OCI-M2 (cell line): ENCODE measurements around the gene LRMDA.

ENCODE experiments used
- DNase-seq: peaks from one replicate; lab custom pipeline; 2025; ENCODE audit not compliant: unreplicated experiment; lab: John Stamatoyannopoulos, UW

The LRMDA gene

GRCh38 chr10:76303682-76304316 lies 872.4 kb downstream of the LRMDA start:
- DNase-seq: no peak

- no peak for DNase-seq
Observed at GRCh38 chr10:76305930-76306615, 874.6 kb downstream of the LRMDA start.

- no peak for DNase-seq
Observed at GRCh38 chr10:76306856-76307255, 875.4 kb downstream of the LRMDA start.

- DNase-seq: no peak
Observed at GRCh38 chr10:76309070-76309469, 877.6 kb downstream of the LRMDA start.

- DNase-seq: no peak
Observed at GRCh38 chr10:76309741-76310587, 878.5 kb downstream of the LRMDA start.

- DNase-seq: no peak
Observed at GRCh38 chr10:76310588-76311080, 879.2 kb downstream of the LRMDA start.

- DNase-seq: no peak
Observed at GRCh38 chr10:76311752-76312636, 880.6 kb downstream of the LRMDA start.

- no peak for DNase-seq
Observed at GRCh38 chr10:76315240-76315639, 883.8 kb downstream of the LRMDA start.

- no peak for DNase-seq
Observed at GRCh38 chr10:76316234-76316633, 884.8 kb downstream of the LRMDA start.

- DNase-seq: no peak
Observed at GRCh38 chr10:76317078-76317477, 885.7 kb downstream of the LRMDA start.

- DNase-seq: no peak
Observed at GRCh38 chr10:76318211-76318610, 886.8 kb downstream of the LRMDA start.

- DNase-seq: no peak
Observed at GRCh38 chr10:76319661-76320060, 888.2 kb downstream of the LRMDA start.

GRCh38 chr10:76324283-76324682 lies 892.9 kb downstream of the LRMDA start:
- no peak for DNase-seq

GRCh38 chr10:76327441-76327840 lies 896.0 kb downstream of the LRMDA start:
- no peak for DNase-seq

- DNase-seq: no peak
Observed at GRCh38 chr10:76328348-76328747, 896.9 kb downstream of the LRMDA start.

GRCh38 chr10:76329891-76330575 lies 898.6 kb downstream of the LRMDA start:
- no peak for DNase-seq

GRCh38 chr10:76331742-76332141 lies 900.3 kb downstream of the LRMDA start:
- no peak for DNase-seq

- no peak for DNase-seq
Observed at GRCh38 chr10:76333326-76333725, 901.9 kb downstream of the LRMDA start.

GRCh38 chr10:76333796-76334195 lies 902.4 kb downstream of the LRMDA start:
- DNase-seq: no peak

- no peak for DNase-seq
Observed at GRCh38 chr10:76334255-76334654, 902.8 kb downstream of the LRMDA start.
